Transverse colon (tissue), 4 donors: ENCODE data around the gene TRIP11. TPM values are rescaled to one million over a fixed set of nuclear protein-coding genes. Genes with fewer than 3 reads are reported as not detected.

ENCODE experiments used
- DNase-seq: peaks from one replicate; pipeline ENCODE4 v3.0.0-alpha.2; 2019
- H3K27ac ChIP-seq, 4 donors: fragments of 200-600 bp; sonication (generic); 2 replicates each; pipeline ENCODE4 v1.5.1; 2016 to 2018; ENCODE audit warnings: inconsistent platforms in 4 of 4
- H3K27me3 ChIP-seq: fragments of 200-600 bp; sonication (generic); 2 replicates; pipeline ENCODE4 v1.5.1; 2017; ENCODE audit warnings: inconsistent platforms
- H3K36me3 ChIP-seq, 4 donors: fragments of 200-600 bp; sonication (generic); 2 replicates each; pipeline ENCODE4 v1.5.1; 2017 to 2019; ENCODE audit warnings: inconsistent platforms in 4 of 4
- H3K4me1 ChIP-seq, 4 donors: fragments of 200-600 bp; sonication (generic); 2 replicates each; pipeline ENCODE4 v1.5.1; 2017 to 2020; ENCODE audit warnings: inconsistent platforms in 4 of 4
- H3K4me3 ChIP-seq, 4 donors: fragments of 200-600 bp; sonication (generic); 1 replicate in 1 of 4; 2 replicates in 3 of 4; pipeline versions ENCODE4 v1.5.1 to v1.6.1; 2017 to 2019; ENCODE audit warnings: inconsistent platforms in 4 of 4
- H3K9me3 ChIP-seq, 2 donors: fragments of 200-600 bp; sonication (generic); 2 replicates each; pipeline ENCODE4 v1.5.1; 2017 to 2019; ENCODE audit warnings: inconsistent platforms in 2 of 2
- EP300 ChIP-seq: sonication (generic); formaldehyde crosslinking; IDR thresholded peaks from one replicate; pipeline ENCODE4 v1.6.1; 2017; ENCODE audit warnings: antibody characterized with exemption, low read depth
- POLR2A ChIP-seq: fragments of 450-650 bp; IDR thresholded peaks from one replicate; pipeline ENCODE4 v1.6.1; 2016; ENCODE audit warnings: antibody characterized with exemption, mild to moderate bottlenecking, moderate library complexity
- POLR2AphosphoS5 ChIP-seq, 3 donors: sonication (generic); formaldehyde crosslinking; IDR thresholded peaks; one replicate each; pipeline ENCODE4 v1.6.1; 2016; ENCODE audit warnings: antibody characterized with exemption in 3 of 3
- WGBS, 2 donors: methylation state at CpG; one replicate each; pipeline ENCODE4 v1.1.5; 2018; ENCODE audit warnings: low coverage in 1 of 2; 5-methylcytosine and 5-hydroxymethylcytosine counted together
- in situ Hi-C, 4 donors: fragments of 200-750 bp; cut with MboI; loops; one replicate each; pipeline versions ENCODE4 v1.15.0 to v1.15.1; 2017; ENCODE audit warnings: low sequenced_read_pairs in 3 of 4, low pct_ligation_motif_present in 1 of 4, low pct_unique_long_range_greater_than_20kb in 1 of 4
- intact Hi-C: fragments of 100-400 bp; cut with DNase I; formaldehyde crosslinking; loops from one replicate; pipeline ENCODE4 v1.15.1; 2023; ENCODE audit warnings: low total_unique reads
- total RNA-seq, 4 donors: library from RNA; depleted of rRNA; stranded (reverse); fragments of >200 nt; gene quantifications; one replicate each; pipeline ENCODE4 v1.1.0, GENCODE V29; 2016
- TF ChIP-seq, protein P1 (sequence below), 5 experiments: fragments of 200-600 bp in 3 of 5; fragments of 450-650 bp in 2 of 5; sonication (generic) in 3 of 5; IDR thresholded peaks; 1 replicate in 2 of 5; 2 replicates in 3 of 5; pipeline ENCODE4 v1.5.1; 2016 to 2017; ENCODE audit warnings: antibody characterized with exemption in 5 of 5, inconsistent platforms in 3 of 5, mild to moderate bottlenecking in 2 of 5, moderate library complexity in 1 of 5

The TRIP11 gene
- total RNA-seq, 4 donors from 2014 or later, result 14.2 to 45.6 (median 34.1) TPM

DNA sequence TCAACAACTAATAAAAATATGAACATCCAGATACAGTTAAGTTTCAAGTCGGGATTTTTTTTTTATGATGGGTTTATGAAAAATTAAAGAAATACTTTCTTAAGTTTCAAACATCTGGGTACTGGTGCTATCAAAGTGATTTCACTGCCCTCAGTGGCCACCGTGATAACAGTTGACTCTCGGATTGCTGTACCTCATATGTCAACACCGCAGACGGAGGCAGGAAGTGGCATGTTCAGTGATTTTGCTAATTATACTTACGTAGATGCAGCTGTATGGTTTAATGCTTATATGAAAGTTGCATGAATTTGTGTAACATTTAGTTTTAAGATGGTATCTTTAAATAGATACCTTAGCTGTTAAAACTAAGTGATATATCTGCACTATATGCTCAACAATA is 71.6 kb downstream of the TRIP11 start:
- H3K36me3 ChIP-seq, result peaks cover 0 to 42% (median 21%) of the 10 kb centered on the region in 4 donors
- no peaks in the 10 kb centered on the region for H3K27me3 ChIP-seq
- no peaks in the 10 kb centered on the region for H3K4me1 ChIP-seq
- intact Hi-C loops, result no loop called here
- H3K4me3 ChIP-seq, result no peak overlapping the region
- in situ Hi-C loops, result no loop called here
- no peak overlapping the region for H3K27ac ChIP-seq
- H3K9me3 ChIP-seq, result no peaks in the 10 kb centered on the region
- TF ChIP-seq POLR2A (no peak), POLR2AphosphoS5 (IDR thresholded peaks at IDR 0.05) (no peak), EP300 (no peak)
- TF ChIP-seq, protein P1, sequence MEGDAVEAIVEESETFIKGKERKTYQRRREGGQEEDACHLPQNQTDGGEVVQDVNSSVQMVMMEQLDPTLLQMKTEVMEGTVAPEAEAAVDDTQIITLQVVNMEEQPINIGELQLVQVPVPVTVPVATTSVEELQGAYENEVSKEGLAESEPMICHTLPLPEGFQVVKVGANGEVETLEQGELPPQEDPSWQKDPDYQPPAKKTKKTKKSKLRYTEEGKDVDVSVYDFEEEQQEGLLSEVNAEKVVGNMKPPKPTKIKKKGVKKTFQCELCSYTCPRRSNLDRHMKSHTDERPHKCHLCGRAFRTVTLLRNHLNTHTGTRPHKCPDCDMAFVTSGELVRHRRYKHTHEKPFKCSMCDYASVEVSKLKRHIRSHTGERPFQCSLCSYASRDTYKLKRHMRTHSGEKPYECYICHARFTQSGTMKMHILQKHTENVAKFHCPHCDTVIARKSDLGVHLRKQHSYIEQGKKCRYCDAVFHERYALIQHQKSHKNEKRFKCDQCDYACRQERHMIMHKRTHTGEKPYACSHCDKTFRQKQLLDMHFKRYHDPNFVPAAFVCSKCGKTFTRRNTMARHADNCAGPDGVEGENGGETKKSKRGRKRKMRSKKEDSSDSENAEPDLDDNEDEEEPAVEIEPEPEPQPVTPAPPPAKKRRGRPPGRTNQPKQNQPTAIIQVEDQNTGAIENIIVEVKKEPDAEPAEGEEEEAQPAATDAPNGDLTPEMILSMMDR (IDR thresholded peaks at IDR 0.05), result no peak
- WGBS, 2 donors, result 76 to 81% methylated on average over 5 to 6 of the region's 6 CpGs
- no peak for DNase-seq

DNA sequence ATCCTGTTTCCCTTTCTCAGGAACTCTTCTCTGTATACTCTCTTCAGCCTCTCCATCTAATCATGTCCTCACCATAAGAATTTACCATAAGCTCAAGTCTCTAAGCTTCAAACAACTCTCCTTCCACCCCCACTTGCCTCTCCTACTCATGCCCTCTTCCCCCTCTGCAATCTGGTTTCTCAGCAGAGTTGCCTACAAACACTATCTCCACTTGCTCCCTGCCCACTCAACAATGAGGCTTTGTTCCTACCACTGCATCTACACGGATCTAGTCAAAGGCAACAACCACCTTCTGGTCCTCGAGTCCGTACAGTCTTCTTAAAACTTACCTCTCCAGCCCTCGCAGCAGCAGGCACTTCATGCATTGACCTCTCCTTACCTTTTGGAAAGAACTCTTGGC is 75.1 kb downstream of the TRIP11 start:
- no peak for TF ChIP-seq POLR2A
- no peak for TF ChIP-seq EP300
- no peak for TF ChIP-seq POLR2AphosphoS5 (IDR thresholded peaks at IDR 0.05)
- TF ChIP-seq, protein P1 (IDR thresholded peaks at IDR 0.05), result no peak
- in situ Hi-C loops (no loop called here), intact Hi-C loops (no loop called here)
- H3K27me3 ChIP-seq, result no peaks in the 10 kb centered on the region
- H3K9me3 ChIP-seq, result no peaks in the 10 kb centered on the region
- H3K4me1 ChIP-seq, result no peaks in the 10 kb centered on the region
- H3K36me3 ChIP-seq, result peaks cover 0 to 15% (median 6%) of the 10 kb centered on the region in 4 donors
- no peak overlapping the region for H3K27ac ChIP-seq
- H3K4me3 ChIP-seq, result no peak overlapping the region
- DNase-seq, result no peak
- WGBS, 2 donors, result 88 to 90% methylated on average over 4 of the region's 4 CpGs

DNA sequence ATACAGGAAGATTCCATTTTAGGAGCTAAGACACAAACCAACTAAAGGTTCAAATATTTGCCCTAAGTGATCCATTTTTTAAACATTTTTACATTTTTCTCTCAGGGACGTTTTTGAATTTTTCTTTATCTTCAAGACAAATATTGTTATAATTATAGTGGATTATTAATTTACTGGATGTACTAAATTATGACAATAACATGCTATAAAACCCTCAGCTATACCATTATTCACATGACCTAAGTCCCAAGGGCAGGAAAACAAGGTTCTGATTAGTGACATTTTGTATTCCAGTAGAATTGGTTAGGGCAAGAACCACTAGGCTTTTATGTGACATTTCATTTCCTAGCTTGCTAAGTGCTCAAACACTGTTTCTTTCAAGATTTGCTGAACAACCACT is 75.8 kb downstream of the TRIP11 start:
- in situ Hi-C loops, result no loop called here
- H3K4me3 ChIP-seq, result no peak overlapping the region
- no peaks in the 10 kb centered on the region for H3K4me1 ChIP-seq
- intact Hi-C loops, result no loop called here
- H3K27me3 ChIP-seq, result no peaks in the 10 kb centered on the region
- no peak overlapping the region for H3K27ac ChIP-seq
- no peak for TF ChIP-seq EP300
- TF ChIP-seq, protein P1 (IDR thresholded peaks at IDR 0.05), result no peak
- TF ChIP-seq POLR2A, result no peak
- TF ChIP-seq POLR2AphosphoS5 (IDR thresholded peaks at IDR 0.05), result no peak
- no peaks in the 10 kb centered on the region for H3K9me3 ChIP-seq
- H3K36me3 ChIP-seq, result peaks cover 0 to 8% (median 2%) of the 10 kb centered on the region in 4 donors
- DNase-seq, result no peak
- 50 to 60% methylated on average over 1 of the region's 1 CpG for WGBS, 2 donors

DNA sequence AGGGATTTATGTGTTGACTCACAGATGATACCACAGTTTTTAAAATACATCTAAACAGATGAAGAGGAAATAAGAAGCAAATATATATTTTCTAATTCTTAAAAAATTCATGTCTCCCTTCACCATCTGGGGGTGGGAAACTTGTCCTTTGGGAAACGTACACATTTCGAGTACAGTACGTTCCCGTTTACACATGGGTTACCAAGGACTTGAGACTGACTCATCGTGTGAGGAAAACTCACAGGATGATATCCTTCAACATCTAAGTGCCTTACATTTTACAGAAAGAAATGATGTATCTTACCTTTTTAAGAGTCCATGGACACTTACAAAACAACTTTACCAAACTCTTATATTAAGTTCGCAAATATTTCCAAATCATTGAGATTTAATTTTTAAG is 76.4 kb downstream of the TRIP11 start:
- intact Hi-C loops (no loop called here), in situ Hi-C loops (no loop called here)
- Histone ChIP-seq H3K27me3 (no peaks in the 10 kb centered on the region), H3K27ac (no peak overlapping the region), H3K9me3 (no peaks in the 10 kb centered on the region), H3K4me1 (no peaks in the 10 kb centered on the region), H3K4me3 (no peak overlapping the region), H3K36me3 (peaks cover 0 to 3% (median 0%) of the 10 kb centered on the region in 4 donors)
- no peak for DNase-seq
- WGBS, 2 donors, result 71 to 79% methylated on average over 6 of the region's 6 CpGs
- TF ChIP-seq POLR2A, result no peak
- TF ChIP-seq EP300, result peak; percentile 23
- TF ChIP-seq, protein P1 (IDR thresholded peaks at IDR 0.05), result no peak
- TF ChIP-seq POLR2AphosphoS5 (IDR thresholded peaks at IDR 0.05), result peak; percentile 8 to 33 (median 26)
